ENCODE measurements around the gene PTPN7. TPM values are rescaled to one million over a fixed set of nuclear protein-coding genes. Genes with fewer than 3 reads are reported as not detected.

Gene PTPN7
- total and polyA plus RNA-seq, 2 of the 13 experiments (the other 11 are each of a cell fraction or from before 2014, with no cell fraction given), result not detected

DNA sequence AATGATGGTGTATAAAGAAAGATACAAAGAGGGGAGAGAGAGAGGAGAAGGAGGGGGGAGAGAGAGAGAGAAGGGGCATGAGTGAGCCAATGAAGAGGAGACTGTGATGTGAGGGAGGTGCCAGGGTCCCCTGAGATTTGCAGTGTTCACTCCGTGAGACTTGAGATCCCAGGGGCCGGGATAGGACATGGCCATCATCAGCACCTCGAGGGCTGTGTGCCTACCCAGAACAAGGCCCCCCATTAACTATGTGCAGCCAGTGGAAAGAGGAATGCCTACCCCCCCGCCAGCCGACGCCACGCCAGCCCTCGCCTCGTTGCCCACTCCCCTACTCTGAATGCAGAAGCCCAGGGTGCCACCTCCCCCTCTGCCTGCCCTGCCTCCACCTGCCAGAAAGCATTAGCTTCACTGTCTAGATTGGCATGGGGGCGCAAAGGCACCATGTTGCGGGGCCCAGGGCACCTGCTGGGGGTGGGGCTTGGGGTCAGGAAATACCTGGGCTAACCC lies 48.0 kb upstream of the PTPN7 start:
- ChIA-PET CTCF (ENCODE audit: low intra/inter-chr PET ratio, low total read pairs) (no interaction called here), POLR2A (no interaction called here)
- no peak for DNase-seq (ENCODE audit: low spot score)
- no TSS peak for BruUV-seq (replicated peaks)
- no peak overlapping the region for H3K9ac ChIP-seq (ENCODE audit: insufficient read depth, low read depth, low read length)
- WGBS (ENCODE audit: low lambda C conversion rate), result 9% methylated on average over 10 of the region's 11 CpGs
- H3K9me3 ChIP-seq (ENCODE audit: low read length), result no peaks in the 10 kb centered on the region
- no peaks in the 10 kb centered on the region for H3K4me1 ChIP-seq (ENCODE audit: insufficient read depth, low read length)
- no peaks in the 10 kb centered on the region for H4K20me1 ChIP-seq (ENCODE audit: insufficient read depth, low read length)
- H3K4me3 ChIP-seq (replicated peaks in 1 of 3; ENCODE audit: insufficient read depth in 1 of 3, low read depth in 2 of 3, low read length in 3 of 3), result no peak overlapping the region
- intact Hi-C loops (cut with micrococcal nuclease; ENCODE audit: unreplicated experiment), result no loop called here
- H2AFZ ChIP-seq (ENCODE audit: low read length), result no peak overlapping the region
- no peak overlapping the region for H3K4me2 ChIP-seq (ENCODE audit: low read depth, low read length)
- no peaks in the 10 kb centered on the region for H3K36me3 ChIP-seq (replicated peaks in 1 of 2; ENCODE audit: control insufficient read depth in 1 of 2, insufficient read depth in 2 of 2, low read length in 2 of 2)
- TF ChIP-seq, protein P1, sequence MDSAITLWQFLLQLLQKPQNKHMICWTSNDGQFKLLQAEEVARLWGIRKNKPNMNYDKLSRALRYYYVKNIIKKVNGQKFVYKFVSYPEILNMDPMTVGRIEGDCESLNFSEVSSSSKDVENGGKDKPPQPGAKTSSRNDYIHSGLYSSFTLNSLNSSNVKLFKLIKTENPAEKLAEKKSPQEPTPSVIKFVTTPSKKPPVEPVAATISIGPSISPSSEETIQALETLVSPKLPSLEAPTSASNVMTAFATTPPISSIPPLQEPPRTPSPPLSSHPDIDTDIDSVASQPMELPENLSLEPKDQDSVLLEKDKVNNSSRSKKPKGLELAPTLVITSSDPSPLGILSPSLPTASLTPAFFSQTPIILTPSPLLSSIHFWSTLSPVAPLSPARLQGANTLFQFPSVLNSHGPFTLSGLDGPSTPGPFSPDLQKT (CRISPR knock-in tag; IDR thresholded peaks at IDR 0.05; ENCODE audit: borderline replicate concordance), result no peak
- TF ChIP-seq ZSCAN12 (CRISPR knock-in tag; IDR thresholded peaks at IDR 0.05) (no peak), TAF15 (IDR thresholded peaks at IDR 0.05; ENCODE audit: low read depth, low read length, poor library complexity, severe bottlenecking) (no peak), HDAC2 (CRISPR knock-in tag; IDR thresholded peaks at IDR 0.05) (no peak), ZSCAN9 (CRISPR knock-in tag; IDR thresholded peaks at IDR 0.05; ENCODE audit: borderline replicate concordance) (no peak), ZNF577 (CRISPR knock-in tag; IDR thresholded peaks at IDR 0.05; ENCODE audit: borderline replicate concordance, low read depth) (no peak), TBX3 (IDR thresholded peaks at IDR 0.05; ENCODE audit: borderline replicate concordance) (no peak), SRSF9 (IDR thresholded peaks at IDR 0.05; ENCODE audit: borderline replicate concordance, insufficient read depth, low read depth, low read length, poor library complexity, severe bottlenecking) (no peak)
- TF ChIP-seq, protein P2, sequence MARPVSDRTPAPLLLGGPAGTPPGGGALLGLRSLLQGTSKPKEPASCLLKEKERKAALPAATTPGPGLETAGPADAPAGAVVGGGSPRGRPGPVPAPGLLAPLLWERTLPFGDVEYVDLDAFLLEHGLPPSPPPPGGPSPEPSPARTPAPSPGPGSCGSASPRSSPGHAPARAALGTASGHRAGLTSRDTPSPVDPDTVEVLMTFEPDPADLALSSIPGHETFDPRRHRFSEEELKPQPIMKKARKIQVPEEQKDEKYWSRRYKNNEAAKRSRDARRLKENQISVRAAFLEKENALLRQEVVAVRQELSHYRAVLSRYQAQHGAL (CRISPR knock-in tag; IDR thresholded peaks at IDR 0.05; ENCODE audit: not compliant biosample characterization), result no peak
- TF ChIP-seq, protein P3, sequence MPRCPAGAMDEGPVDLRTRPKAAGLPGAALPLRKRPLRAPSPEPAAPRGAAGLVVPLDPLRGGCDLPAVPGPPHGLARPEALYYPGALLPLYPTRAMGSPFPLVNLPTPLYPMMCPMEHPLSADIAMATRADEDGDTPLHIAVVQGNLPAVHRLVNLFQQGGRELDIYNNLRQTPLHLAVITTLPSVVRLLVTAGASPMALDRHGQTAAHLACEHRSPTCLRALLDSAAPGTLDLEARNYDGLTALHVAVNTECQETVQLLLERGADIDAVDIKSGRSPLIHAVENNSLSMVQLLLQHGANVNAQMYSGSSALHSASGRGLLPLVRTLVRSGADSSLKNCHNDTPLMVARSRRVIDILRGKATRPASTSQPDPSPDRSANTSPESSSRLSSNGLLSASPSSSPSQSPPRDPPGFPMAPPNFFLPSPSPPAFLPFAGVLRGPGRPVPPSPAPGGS (CRISPR knock-in tag; IDR thresholded peaks at IDR 0.05), result no peak
- no peaks in the 10 kb centered on the region for H3K79me2 ChIP-seq (ENCODE audit: insufficient read depth, low read length)
- H3K27ac ChIP-seq (ENCODE audit: extremely low read length, insufficient read depth, low read length), result no peak overlapping the region
- in situ Hi-C loops (cut with HindIII; ENCODE audit: extremely low pct_ligation_motif_present, low pct_unique_long_range_greater_than_20kb), result no loop called here
- H3K27me3 ChIP-seq (ENCODE audit: control insufficient read depth in 1 of 2, insufficient read depth in 2 of 2, low read length in 2 of 2), result peaks cover 0 to 18% of the 10 kb centered on the region in 2 experiments; a peak in 4 of 5 replicates
- no peak for ATAC-seq
- FAIRE-seq, result no peak
